ENCODE data around the gene TULP4.
A peak's percentile ranks its signal among the peaks of the same experiment; 100 is the strongest.
"Not testable (repeated sequence)": the region's sequence is repeated elsewhere in the genome, so short reads cannot be mapped to it uniquely, and the experiment has no call there.

The TULP4 gene

GRCh38 chr6:158431560-158431959 lies 119.3 kb downstream of the TULP4 start:
- no peak for DNase-seq

GRCh38 chr6:158437571-158437970 lies 125.3 kb downstream of the TULP4 start:
- DNase-seq = no peak

GRCh38 chr6:158438226-158438625 lies 126.0 kb downstream of the TULP4 start:
- DNase-seq = no peak

GRCh38 chr6:158439255-158439654 lies 127.0 kb downstream of the TULP4 start:
- DNase-seq = no peak

GRCh38 chr6:158441716-158442215 lies 129.5 kb downstream of the TULP4 start:
- no peak for DNase-seq

GRCh38 chr6:158442306-158442705 lies 130.0 kb downstream of the TULP4 start:
- DNase-seq = no peak

DNA sequence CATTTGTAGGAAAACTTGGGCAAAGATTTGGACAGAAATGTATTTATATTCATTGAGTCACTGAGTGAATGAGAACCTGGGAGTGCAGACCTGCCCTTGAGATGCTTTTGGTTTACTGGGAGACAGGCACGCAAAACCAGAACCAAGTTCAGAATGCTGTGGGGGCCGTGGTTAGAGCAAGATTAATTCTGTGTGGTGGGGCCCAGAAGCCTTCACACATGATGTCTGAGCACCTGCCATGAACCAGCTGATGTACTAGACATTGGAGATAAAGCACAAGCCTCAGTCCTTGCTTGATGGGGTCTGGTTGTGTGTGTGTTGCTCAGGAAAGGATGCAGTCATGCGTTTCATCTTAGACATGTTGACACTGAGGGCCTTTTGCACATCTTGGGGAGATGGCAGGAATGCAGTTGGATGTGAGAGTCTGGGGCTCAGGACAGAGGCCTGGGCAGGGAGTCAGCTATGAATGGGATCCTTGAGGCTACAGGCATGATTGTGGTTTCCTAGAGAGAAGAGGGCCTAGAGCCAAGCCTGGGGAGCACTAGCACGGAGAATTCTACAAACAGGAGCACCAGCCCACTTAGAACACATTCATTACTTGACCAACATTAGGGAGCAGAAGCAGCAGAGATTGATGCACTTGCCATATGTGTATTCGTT lies 133.3 kb downstream of the TULP4 start:
- DNase-seq = no peak

DNA sequence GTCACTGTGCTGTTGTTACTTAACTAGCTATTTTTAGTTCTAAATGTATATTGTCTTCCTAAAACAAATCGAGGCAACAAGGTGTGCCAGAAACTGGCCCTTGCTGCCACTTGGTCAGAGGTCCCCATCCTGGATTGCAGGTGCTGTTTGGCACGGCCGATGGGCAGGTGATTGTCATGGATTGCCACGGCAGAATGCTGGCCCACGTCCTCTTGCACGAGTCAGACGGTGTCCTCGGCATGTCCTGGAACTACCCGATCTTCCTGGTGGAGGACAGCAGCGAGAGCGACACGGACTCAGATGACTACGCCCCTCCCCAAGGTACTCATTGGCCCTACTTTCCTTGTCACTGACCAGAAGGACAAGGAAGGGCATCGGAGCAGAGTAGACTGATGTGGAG lies 136.6 kb downstream of the TULP4 start:
- no peak for DNase-seq

- DNase-seq = no peak
Measured at GRCh38 chr6:158452191-158452590, 139.9 kb downstream of the TULP4 start.

- no peak for DNase-seq
Measured at GRCh38 chr6:158457131-158457530, 144.9 kb downstream of the TULP4 start.

GRCh38 chr6:158457616-158458278 lies 145.5 kb downstream of the TULP4 start:
- DNase-seq = peak; percentile 10

DNA sequence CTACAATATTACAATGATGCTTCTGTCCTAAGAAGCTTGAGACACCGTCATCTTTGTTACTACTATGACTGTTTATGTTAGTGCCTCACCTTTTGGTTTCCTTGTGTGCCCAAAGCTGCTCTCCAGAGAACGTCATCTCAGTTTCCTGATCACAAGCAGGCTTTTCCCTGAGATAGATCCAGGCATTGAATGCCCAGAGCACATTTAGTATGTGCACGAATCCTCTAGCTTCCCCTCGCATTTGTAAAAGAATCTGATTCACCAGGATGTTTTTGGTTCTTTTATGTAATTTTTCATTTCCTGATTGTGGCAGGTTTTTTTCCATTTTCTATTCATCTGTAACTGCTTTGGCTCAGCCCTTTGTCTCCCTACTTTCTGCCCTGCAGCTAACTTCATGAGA lies 147.5 kb downstream of the TULP4 start:
- DNase-seq = no peak

DNA sequence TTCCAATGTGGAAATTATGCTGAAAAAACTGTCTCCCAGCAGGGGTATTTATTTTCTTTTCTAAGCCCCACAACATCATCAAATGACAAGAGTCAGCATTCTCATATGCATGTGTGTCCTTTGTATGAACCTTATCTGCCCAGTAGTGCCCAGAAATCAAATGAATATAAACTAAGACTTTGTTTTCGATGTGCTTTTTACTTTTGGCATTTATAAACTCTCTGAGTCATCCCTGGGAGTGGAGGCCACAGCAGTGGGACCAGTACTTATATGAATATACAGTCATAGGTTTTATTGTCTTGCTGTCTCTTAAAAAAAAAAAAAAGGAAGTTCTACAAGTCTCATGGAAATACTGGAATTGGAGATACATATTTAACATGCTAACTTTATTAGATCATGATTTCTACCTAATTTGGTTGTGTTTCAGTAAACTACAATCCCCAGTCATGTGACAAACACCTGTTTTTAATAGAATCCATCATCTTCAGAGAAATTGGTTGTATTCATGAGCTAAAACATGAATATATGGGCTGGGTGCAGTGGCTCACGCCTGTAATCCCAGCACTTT lies 148.4 kb downstream of the TULP4 start:
- no peak for DNase-seq

GRCh38 chr6:158461954-158462353 lies 149.7 kb downstream of the TULP4 start:
- DNase-seq = no peak

DNA sequence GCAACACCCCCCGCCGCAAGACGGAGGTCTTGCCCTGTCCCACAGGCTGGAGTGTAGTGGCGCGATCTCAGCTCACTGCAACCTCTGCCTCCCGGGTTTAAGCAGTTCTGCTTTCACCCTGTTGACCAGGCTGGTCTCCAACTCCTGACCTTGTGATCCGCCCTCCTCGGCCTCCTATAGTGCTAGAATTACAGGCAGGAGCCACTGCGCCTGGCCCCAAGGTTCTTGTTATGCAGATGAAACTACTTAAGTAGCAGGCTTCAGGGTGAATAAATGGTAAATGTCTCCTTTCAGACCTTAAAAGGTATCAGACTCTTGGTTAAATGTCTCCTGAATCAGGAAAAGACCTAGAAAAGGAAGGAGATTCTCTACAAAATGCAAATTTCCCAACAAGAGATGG lies 152.2 kb downstream of the TULP4 start:
- DNase-seq = no peak

GRCh38 chr6:158465257-158465656 lies 153.0 kb downstream of the TULP4 start:
- no peak for DNase-seq

DNA sequence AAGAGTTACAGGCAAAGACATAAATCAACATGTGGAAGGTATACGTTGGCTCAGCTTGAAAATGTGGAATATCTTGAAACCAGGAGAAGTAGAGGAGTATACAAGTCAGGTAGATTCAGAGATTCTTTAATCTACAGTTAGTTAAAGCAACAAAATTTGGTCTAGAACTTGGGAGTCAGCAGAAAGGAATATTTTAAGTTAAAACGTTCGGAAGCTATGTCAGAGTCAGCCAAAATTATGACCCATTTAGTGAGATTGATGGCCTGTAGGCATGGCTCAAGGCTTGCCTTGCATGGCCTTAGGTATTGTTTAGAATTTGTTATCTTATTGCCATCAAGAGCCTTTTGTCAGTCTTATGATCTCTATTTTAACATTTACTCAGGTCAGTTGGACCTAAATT lies 153.5 kb downstream of the TULP4 start:
- DNase-seq = no peak

DNA sequence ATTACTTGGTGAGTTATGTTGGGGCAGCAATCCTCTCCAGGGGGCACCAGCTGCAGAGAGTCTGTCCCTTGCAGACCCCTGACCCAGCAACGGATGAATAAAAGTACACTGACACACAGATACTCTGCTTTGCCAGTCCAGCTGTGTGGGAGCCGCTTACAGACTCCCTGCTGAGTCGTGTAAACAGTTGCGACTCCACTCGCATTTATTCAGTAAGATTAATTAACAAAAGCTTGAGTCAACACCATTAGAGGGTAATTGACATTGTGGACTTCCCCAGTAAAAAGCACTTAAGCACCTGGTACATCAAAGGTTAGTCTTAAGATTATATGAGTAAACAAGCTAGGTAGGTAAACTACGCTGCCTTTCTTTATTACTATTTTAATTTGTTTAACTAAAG lies 155.7 kb downstream of the TULP4 start:
- DNase-seq = no peak

GRCh38 chr6:158468666-158469065 lies 156.4 kb downstream of the TULP4 start:
- no peak for DNase-seq

DNA sequence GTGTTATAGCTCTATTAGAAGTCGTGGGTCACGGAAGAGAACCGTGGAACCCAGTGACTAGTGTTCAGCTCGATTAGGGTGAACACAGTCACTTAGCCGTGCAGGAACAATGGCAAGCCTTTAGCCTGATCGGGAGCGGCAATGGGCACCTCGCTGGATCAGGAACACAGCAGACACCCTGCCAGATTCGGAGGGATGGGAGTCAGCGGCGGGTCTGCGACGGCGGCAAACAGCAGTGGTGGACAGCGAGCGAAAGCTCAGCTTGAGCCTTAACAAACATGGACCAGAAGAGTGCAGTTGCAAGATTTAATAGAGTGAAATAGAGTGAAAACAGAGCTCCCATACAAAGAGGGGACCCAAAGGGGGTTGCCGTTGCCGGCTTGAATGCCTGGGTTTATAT lies 157.8 kb downstream of the TULP4 start:
- not testable (repeated sequence) for DNase-seq

DNA sequence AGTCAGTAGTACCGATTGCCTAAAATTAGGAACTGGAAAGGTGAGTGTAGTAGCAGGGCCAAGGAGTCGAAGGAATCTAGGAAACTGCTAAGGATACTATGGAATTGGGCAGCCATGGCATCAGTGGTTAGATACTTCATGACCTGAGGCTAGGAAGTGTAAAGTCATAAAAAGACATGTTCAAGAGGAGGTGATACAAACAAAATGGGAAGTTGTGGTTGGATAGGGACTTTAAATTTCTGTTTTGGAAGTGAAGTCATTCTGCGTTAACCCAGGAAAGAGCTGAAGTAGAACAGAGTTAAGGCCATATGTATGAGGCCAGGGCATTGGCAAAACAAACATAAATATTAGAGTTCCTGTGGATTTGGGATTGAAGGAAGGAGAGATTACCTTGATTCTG lies 159.1 kb downstream of the TULP4 start:
- DNase-seq = no peak

GRCh38 chr6:158472447-158472846 lies 160.2 kb downstream of the TULP4 start:
- no peak for DNase-seq

- DNase-seq = no peak
Measured at GRCh38 chr6:158474961-158475343, 162.7 kb downstream of the TULP4 start.

Data from NCI-H1694 treated with DMSO at 0.1 percent for 48 hours (cell line).